Activated CD4-positive, alpha-beta T cell treated with anti-CD3 and anti-CD28 coated beads for 48 hours (primary cell): ENCODE data around the gene ARHGEF37.
"Not testable (repeated sequence)": the region's sequence is repeated elsewhere in the genome, so short reads cannot be mapped to it uniquely, and the experiment has no call there.

Experiments
- DNase-seq: peaks from one replicate; pipeline ENCODE4 v3.0.0-alpha.2; 2020

The ARHGEF37 gene

DNA sequence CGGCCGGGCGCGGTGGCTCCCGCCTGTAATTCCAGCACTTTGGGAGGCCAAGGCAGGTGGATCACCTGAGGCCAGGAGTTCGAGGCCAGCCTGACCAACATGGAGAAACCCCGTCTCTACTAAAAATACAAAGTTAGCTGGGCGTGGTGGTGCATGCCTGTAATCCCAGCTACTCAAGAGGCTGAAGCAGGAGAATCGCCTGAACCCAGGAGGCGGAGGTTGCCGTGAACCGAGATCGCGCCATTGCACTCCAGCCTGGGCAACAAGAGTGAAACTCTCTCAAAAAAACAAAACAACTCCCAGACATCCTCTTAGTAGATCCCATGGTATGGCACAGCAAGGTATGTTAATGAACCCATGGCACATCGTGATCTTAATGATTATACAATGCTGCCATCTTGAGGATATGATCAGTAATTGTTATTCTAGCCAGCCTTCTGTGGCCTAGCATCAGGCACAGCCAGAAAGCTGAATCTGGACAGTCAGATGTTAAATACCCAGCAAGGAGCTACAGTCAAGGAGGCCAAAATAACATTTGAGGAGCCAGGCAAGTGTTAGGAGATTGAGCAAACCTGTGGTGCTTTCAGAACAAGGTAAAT lies 16.7 kb upstream of the ARHGEF37 start:
- DNase-seq = not testable (repeated sequence)

DNA sequence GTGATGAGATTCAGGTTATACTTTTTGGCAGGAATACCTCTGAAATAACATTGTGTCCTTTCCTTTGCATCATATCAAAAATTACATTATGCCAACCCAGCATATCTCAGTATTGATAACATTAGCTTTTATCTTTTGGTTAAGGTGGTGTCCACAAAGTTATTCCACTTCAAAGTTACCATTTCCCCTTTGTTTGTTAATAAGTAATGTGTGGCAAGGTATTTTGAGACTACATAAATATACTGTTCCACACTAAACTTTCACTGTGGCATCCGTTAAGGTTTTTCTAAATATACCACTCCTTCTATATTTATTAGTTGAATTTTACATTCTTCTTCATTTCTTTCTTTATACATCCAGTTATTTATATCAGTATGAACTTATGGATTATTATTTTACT lies 14.1 kb upstream of the ARHGEF37 start:
- no peak for DNase-seq

DNA sequence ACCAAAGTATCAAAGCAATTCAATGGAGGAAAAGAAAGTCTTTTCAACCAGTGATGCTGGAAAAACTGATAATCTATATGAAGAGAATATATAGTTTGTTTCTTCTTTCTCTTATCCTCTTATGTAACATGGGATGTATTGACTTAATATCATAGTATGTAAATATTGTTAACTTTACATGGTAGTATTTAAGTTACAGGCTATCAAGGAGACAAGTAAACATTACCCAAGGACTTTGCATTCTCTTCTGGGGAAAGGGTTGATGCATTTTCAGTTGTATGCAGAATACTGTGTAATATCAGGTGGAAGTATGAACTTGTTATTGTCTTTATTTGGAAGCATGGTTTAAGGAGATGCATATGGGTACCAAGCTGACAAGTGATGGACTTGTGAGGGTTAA lies 9.1 kb upstream of the ARHGEF37 start:
- DNase-seq = no peak

DNA sequence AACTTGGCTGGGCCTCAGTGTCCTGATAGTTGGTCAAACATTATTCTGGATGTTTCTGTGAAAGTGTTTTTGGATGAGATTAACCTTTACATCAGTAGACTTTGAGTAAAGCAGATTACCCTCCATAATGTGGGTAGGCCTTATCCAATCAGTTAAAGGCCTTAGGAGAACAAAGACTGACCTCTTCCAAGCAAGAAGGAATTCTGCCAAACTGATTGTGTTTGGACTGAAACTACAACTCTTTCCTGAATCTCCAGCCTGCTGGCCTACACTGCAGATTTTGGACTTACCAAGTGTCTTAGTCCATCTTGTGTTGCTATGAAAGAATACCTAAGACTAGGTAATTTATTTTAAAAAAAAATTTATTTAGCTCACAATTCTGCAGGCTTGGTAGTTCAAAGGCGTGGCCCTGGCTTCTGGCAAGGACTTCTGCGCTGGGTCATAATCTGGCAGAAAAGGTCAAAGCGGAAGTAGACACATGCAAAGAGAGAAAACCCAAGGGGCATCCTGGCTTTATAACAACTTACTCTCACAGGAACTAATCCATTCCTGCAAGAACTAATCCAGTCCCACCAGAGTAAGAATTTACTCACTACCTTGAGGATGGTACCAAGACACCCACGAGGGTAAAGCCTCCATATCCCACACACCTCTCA lies 8.6 kb upstream of the ARHGEF37 start:
- no peak for DNase-seq

DNA sequence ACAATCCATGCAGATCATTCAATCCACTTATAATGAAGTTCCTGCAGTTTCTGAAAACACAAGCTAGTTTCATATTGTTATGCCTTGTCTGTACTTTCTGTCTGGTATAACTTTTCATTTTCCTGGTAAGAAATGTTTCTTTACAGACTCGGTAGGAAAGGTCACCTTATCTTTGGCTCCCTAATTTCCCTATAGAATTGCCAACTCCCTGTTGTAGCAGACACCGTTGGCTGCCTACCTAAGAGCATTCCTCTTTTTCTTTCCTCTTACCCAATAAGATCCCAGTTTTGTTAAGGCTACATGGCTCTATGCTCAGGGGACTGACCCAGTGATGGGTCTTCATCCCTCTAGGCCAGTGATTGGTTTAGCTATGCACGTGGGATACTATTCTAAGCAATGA lies 6.2 kb upstream of the ARHGEF37 start:
- DNase-seq = no peak

DNA sequence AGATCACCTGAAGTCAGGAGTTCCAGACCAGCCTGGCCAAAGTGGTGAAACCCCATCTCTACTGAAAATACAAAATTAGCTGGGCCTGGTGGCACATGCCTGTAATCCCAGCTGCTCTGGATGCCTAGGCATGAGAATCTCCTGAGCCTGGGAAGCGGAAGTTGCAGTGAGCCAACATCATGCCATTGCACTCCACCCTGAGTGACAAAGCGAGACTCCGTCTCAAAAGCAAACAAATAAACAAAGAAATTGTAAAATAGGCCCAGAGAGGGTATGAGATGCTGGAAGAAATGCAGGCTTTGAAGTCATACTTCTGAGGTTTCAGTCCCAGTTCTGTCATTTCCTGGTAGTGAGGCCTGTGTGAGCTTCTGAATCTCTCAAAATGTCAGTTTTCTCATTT lies 5.3 kb upstream of the ARHGEF37 start:
- DNase-seq = peak; percentile 22

DNA sequence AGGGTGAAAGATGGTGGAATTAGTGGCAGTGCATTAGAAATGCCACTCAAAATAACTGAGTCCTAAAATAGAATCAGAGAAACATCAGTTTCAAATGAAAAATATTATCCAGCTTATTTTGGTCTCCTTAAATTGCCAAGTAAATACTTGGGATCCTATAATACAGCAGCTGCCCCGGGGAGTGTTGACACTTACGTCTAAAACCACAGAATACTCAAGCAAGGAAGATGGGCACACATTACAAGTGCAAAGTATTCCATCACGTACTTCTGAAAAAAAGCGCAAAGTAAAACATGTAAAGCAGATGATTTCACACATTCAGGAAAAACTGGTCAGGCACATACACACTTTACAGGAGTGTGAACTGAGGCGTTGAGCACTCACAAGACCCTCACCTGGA lies 2.4 kb upstream of the ARHGEF37 start:
- no peak for DNase-seq

DNA sequence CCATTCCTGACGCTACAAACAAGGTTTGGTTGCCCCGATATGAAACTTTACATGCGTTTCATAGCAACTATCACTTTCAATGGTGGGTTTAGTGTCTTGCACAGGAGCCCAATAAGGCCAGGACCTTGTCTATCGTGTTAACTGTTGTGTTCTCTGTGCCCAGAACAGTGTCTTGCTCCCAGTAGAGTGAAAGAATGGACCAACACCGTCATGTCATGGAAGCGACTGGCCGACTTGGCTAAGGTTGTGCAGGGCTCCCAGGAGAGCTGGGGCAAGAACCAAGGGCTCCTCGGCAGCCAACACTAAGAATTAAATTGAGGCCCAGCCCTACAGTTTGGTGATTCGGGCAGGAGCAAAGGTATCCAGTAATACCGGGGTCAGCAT lies 498 bp upstream of the ARHGEF37 start:
- DNase-seq = no peak

DNA sequence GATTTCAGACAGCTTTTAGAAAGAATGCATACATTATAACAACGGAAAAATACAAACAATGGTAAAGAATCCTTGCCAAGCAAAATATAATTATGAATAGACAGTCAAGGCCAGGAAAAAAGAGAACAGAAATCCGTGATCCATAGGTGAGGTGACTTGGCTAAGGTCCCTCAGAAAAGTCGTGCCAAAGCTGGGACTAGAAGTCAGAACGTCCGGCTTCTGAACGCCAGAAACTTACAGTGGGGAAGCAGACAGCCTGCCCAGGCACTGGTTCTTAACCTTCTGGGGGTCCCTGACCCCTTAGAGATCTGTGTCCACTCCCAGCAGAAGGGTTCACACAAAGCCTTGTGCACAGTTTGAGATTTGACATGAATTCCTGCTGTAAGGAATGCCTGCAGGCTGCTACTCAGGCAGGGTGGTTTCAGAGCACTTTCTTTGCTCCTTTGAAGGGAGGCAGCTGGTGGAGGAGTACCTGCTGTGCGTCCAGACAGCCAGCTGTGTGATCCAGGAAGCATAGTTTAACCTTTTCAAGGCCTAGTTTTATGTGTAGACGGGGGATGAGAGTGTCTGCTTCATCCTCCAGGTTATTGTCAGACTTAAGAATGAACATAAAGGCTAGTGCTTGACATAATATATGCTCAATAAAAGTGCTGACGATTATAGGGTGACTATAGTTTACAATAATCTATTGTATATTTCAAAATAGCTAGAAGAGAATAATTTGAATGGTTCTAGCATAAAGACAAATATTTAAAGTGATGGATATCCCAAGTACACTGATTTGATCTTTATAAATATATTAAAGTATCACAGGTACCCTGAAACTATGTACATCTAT lies 852 bp downstream of the ARHGEF37 start:
- DNase-seq = no peak

DNA sequence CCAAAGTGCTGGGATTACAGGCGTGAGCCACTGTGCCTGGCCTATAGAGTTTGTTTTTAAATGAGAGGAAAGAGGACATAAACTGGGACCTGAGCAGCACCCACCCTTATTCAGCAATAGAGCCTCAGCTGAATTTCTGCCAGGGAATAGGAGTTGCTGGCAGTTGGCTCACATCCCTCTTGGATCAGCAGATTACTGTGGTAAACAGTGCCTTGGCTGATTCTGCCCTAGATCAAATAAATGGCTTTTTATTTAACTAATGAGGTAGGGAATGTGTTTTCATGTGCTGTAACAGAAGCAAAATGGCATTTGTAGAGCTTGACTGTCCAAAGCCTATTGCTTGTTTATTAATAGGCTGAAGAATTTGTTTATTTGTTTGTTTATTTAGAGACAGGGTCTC lies 2.1 kb downstream of the ARHGEF37 start:
- DNase-seq = no peak

DNA sequence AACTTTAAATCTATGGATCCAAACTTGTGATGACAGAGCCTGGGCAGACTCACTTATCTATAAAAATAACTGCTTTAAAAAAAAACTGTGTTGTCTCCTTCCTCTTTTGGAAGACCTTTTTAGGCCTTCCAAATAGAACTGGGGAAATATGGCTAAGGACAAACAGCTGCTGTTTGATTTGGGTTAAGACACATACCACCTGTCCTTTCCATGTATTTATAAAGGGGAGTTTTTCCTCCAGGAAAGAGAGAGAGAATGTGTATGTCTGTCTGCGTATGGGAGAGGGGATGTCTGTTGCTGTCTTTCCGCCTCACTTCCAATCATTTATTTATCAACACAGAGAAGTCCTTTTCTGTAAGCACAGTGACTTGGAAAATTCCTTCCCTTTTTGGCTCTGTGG lies 2.8 kb downstream of the ARHGEF37 start:
- no peak for DNase-seq

DNA sequence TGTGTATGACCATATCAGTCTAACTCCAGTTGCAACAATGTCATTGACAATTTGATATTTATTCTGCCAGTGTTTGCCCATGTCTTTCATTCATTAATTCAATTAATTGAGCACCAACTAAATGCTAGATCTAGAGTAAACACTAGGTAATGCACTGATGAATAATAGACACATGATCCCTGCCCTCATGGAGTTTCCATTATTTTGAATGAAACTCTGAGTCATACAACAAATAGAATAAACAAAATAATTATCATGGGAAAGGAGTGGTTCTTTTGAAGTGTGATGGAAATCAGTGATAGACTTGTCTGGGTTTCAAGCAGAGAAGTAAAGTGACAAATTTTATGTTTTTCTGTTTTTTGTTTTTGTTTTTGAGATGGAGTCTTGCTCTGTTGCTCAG lies 4.6 kb downstream of the ARHGEF37 start:
- no peak for DNase-seq

DNA sequence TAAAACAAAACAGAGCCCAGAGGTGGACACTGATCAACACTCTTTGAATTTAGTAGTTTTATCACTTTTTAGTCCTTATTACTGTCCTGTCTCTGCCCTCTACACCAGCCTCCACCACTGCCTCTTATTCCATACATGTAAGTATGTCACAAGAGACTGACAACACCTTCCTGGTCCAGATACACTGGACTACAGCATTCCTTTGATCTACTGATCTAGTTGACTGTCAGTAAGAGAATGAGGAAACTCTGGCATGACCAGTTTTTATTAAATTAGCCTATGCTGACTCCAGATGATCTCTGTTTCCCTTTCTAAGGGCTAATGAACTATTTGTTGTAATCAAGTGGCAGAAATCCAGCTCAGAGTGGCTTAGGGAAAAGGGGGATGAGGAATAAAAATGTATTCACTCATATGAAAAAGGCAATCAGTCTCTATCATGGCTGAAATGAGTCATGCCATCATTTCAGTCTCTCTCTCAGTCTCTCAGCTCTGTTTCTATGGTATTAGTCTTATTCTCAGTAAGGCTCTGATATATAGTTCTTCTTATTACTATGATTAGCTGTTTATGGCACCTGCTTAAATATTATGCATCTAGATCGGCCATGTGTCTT lies 5.5 kb downstream of the ARHGEF37 start:
- no peak for DNase-seq

DNA sequence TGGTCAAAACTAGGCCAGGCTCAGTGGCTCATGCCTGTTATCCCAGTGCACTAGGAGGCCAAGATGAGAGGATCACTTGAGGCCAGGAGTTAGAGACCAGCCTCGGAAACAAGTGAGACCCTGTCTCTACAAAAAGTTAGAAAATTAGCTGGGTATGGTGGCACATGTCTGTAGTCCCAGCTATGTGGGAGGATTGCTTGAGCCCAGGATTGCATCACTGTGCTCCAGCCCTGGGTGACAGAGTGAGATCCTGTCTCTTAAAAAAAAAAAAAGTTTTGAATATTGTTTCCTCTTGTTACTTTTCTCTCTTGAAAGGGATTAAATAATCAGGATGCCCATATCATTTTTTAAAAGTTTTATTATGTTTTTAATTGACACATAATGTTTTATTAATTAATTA lies 7.6 kb downstream of the ARHGEF37 start:
- no peak for DNase-seq

DNA sequence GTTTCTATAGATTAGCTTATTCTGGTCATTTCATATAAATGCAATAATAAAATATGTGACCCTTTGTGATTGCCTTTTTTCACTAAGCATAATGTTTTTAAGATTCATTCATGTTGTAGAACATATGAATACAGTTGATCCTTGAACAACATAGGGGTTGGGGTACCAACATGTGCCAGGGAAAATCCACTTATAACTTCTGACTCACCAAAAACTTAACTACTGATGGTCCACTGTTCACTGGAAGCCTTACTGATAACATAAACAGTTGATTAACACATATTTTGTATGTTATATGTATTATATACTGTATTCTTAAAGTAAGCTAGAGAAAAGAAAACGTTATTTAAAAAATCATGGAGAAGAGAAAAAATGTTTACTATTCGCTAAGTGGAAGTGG lies 12.1 kb downstream of the ARHGEF37 start:
- no peak for DNase-seq

DNA sequence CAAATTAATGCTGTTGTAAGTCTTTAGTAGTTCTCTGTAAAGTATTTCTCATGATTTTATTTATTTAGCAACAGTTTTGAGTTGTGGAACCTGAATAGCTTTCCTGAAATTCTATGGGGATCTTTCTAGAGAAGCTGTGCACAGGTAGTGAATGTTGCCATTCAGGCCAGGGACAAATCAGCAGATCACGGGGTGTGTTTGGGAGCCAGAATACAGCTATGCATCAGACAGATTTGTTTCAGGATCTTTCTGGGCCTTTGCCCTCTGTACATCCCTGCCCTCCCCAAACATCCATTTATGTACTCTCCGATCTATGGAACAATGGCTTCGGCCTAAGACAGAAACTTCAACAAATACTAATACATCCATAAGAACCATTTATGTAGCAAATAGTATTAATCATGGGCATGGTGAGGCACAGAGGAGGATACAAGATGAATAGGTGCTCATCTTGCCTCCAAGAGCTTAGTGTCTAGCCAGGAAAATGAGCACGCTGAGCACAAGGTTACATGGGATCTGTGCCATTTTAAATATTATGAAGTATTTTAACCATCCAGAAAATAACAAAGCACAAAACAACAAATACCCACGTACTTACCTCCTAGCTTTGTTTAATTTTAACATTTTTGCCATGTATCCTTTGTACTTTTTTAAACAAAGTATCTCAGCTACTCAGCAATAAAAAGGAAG lies 13.1 kb downstream of the ARHGEF37 start:
- DNase-seq = no peak

DNA sequence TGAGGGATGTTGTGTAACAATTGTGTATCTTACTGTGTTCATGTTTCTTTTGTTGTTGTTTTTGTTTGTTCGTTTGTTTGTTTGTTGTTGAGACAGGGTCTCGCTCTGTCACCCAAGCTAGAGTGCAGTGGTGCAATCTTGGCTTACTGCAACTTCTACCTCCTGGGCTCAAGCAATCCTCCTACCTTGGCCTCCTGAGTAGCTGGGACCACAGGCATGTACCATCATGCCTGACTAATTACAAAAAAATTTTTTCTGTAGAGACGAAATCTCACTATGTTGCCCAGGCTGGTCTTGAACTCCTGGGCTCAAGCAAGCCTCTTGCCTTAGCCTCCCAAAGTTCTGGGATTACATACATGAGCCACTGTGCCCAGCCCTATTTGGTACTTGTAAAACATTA lies 13.8 kb downstream of the ARHGEF37 start:
- not testable (repeated sequence) for DNase-seq

DNA sequence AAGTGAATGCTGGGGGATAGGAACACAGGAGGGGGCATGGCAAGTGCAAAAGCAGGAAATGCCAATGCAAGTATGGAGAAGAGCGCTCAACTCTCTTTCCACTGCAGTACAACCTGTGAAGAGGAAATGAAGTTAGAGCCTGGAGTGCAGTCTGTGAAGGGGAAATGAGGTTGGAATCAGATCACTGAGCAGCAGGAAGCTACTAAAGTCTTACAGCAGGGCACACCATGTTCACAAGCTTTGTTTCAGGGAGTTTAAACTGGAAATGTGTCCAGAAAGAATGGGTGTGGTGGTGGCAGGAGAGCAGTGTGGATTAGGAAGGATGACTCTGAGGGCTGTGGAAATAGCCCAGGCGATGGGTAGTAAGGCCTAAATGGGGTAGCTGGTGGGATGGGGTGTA lies 15.4 kb downstream of the ARHGEF37 start:
- no peak for DNase-seq

DNA sequence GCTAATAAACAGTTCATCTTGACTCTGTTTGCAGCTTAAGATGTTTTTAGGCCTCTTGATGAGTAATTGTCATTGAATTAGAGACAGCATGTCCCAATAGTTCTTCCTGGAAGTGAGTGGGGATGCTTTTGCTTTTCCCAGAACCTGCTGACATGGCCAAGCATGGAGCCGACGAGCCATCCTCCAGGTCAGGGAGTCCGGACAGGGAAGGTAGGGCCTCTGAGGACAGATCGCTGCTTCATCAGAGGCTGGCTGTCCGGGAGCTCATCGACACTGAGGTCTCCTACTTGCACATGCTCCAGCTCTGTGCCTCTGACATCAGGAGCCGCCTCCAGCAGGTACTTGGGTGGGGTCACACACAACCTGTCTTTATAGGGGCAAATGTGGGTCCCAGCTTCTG lies 16.3 kb downstream of the ARHGEF37 start:
- DNase-seq = no peak

DNA sequence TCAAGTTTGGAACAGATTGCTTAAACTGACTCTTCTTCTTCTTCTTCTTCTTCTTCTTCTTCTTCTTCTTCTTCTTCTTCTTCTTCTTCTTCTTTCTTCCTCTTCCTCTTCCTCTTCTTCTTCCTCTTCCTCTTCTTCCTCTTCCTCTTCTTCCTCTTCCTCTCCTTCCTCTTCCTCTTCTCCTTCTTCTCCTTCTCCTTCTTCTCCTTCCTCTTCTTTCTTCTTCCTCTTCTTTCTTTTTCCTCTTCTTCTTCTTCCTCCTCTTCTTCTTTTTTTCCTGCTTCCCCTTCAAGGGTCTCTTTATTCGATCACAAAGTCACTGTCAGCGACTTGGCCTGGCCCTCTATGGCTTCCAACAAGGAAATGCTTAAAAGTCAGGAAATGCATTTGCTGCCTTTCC lies 16.9 kb downstream of the ARHGEF37 start:
- not testable (repeated sequence) for DNase-seq

DNA sequence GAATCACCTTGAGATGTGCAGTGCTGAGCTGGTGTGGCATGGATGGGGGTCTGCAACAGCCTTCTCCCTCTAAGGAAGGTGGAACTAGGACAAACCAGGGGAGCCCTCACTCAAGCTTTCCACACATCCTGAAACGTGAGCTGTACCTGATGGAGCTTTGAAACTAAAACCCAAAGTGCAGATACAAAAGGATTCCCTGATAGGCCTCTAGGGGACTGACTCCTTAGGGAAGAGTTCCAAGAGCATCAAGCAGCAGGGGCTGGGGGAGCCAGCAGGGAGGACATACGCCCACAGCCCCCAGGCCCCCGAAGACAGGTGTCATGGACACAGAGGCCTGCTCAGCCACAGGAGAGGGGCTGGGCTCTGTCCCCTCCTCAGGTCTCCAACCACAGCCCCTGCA lies 17.7 kb downstream of the ARHGEF37 start:
- DNase-seq = no peak

DNA sequence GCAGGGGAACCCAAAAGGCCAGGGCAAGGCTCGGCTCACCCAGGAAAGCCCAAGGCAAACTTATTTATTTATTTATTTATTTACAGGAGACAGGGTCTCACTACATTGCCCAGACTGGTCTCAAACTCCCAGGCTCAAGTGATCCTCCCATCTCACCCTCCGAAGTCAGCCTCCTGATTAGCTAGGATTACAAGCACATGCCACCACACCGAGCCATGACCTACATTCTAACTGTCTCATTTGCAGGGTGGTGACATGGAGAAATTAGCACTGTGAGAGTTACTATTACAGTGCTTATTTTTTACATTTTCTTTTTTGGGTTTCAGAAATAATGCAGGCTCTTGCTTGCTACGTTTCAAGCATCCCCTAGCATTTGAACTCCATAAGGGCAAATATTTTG lies 18.1 kb downstream of the ARHGEF37 start:
- DNase-seq = no peak

DNA sequence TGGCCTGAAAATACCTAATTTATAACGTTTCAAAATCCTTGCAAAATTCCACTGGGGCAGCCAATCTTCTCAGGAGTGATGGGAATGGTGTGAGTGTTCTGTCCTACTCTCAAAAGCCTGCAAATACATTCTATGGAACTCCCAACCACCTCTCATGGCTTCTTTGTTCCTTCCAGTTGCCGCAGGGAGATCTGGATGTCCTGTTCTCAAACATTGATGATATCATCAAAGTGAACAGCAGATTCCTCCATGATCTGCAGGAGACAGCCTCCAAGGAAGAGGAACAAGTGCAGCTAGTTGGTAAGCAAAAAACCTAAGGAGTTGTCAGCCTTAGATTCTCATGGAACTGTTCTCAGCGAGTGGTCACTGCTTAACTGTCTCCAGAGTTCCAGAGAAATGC lies 19.6 kb downstream of the ARHGEF37 start:
- DNase-seq = no peak
